DND-41 (cell line): ENCODE results near the gene FOXA2.

Experiments
- EZH2 ChIP-seq: IDR thresholded peaks from 3 replicates; pipeline ENCODE4 v1.6.1; 2012; ENCODE audit warnings: borderline replicate concordance, low read depth, mild to moderate bottlenecking, moderate library complexity, low read length, inconsistent platforms; ENCODE audit not compliant: severe bottlenecking
- TF ChIP-seq, protein P1 (sequence below): IDR thresholded peaks from 2 replicates; pipeline ENCODE4 v1.5.1; 2012; ENCODE audit warnings: borderline replicate concordance, low read length, moderate library complexity, mild to moderate bottlenecking; ENCODE audit not compliant: poor library complexity, severe bottlenecking; ENCODE audit errors: extremely low read depth

DNA sequence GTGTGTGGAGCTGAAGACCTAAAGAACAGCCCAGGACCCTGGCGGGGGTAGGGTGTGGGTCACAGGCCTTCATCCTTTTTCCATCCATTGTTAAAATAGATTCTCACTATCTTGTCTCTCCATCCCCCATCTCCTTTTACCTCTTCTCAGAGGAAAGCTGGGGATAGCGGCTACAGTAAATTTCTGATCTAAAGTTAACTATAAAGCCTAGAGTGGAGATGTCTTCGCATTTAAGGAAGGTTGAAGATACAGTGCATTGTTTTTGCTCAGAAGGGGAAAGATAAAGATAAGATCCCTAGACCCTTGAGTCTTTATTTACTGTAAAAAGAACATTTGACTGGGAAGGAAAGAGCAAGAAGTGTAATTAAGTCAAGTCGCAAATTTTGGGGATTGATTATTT is 8.6 kb downstream of the FOXA2 start:
- TF ChIP-seq, protein P1, sequence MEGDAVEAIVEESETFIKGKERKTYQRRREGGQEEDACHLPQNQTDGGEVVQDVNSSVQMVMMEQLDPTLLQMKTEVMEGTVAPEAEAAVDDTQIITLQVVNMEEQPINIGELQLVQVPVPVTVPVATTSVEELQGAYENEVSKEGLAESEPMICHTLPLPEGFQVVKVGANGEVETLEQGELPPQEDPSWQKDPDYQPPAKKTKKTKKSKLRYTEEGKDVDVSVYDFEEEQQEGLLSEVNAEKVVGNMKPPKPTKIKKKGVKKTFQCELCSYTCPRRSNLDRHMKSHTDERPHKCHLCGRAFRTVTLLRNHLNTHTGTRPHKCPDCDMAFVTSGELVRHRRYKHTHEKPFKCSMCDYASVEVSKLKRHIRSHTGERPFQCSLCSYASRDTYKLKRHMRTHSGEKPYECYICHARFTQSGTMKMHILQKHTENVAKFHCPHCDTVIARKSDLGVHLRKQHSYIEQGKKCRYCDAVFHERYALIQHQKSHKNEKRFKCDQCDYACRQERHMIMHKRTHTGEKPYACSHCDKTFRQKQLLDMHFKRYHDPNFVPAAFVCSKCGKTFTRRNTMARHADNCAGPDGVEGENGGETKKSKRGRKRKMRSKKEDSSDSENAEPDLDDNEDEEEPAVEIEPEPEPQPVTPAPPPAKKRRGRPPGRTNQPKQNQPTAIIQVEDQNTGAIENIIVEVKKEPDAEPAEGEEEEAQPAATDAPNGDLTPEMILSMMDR = no peak
- TF ChIP-seq EZH2 = no peak
